ENCODE results near the gene GRIK4. TPM values are rescaled to one million over a fixed set of nuclear protein-coding genes. Genes with fewer than 3 reads are reported as not detected.

The GRIK4 gene
- total RNA-seq, 1 experiment from 2014 or later = not detected

GRCh38 chr11:120778685-120779490 is 267.3 kb downstream of the GRIK4 start:
- no peak overlapping the region for H3K9ac ChIP-seq (ENCODE audit: low read length)
- H3K27me3 ChIP-seq (ENCODE audit: low read length) = peaks cover 45% of the 10 kb centered on the region
- no peaks in the 10 kb centered on the region for H3K9me2 ChIP-seq (replicated peaks; ENCODE audit: low read length)
- H3K36me3 ChIP-seq (ENCODE audit: low read depth, low read length) = no peaks in the 10 kb centered on the region
- no peak overlapping the region for H3K4me2 ChIP-seq (ENCODE audit: low read length)
- no peaks in the 10 kb centered on the region for H3K79me2 ChIP-seq (ENCODE audit: low read length)
- no peak for DNase-seq
- no peaks in the 10 kb centered on the region for H3K9me3 ChIP-seq (ENCODE audit: low read length)
- no TSS peak for BruUV-seq (replicated peaks)
- H3F3A ChIP-seq (ENCODE audit: low read length, unreplicated experiment) = no peaks in the 10 kb centered on the region
- POLR2A ChIA-PET (ENCODE audit: unreplicated experiment) = no interaction called here
- CTCF ChIA-PET = no interaction called here
- ATAC-seq = no peak
- peaks cover 16% of the 10 kb centered on the region for H3K4me1 ChIP-seq (ENCODE audit: insufficient read depth, low read length)
- no peak overlapping the region for H3K27ac ChIP-seq (ENCODE audit: low read length)
- H3K4me3 ChIP-seq (ENCODE audit: low read length) = no peak overlapping the region
- intact Hi-C loops (cut with micrococcal nuclease) = no loop called here
- TF ChIP-seq CTCF (conservative IDR thresholded peaks at IDR 0.05; ENCODE audit: low read depth, low read length) (no peak), EZH2 (IDR thresholded peaks at IDR 0.05; ENCODE audit: low read length, unreplicated experiment) (no peak), EZH2phosphoT487 (IDR thresholded peaks at IDR 0.05; ENCODE audit: borderline replicate concordance, low read length) (no peak)
- H2AFZ ChIP-seq (ENCODE audit: low read length) = no peak overlapping the region
- H4K20me1 ChIP-seq (ENCODE audit: low read length) = no peaks in the 10 kb centered on the region

GRCh38 chr11:120780239-120780638 is 268.7 kb downstream of the GRIK4 start:
- BruUV-seq (replicated peaks) = no TSS peak
- peak; percentile 67 for DNase-seq
- H3K9me3 ChIP-seq (ENCODE audit: low read length) = no peaks in the 10 kb centered on the region
- H3K27ac ChIP-seq (ENCODE audit: low read length) = peak overlapping the region; percentile 40
- H3K27me3 ChIP-seq (ENCODE audit: low read length) = peaks cover 54% of the 10 kb centered on the region
- ATAC-seq = peak; percentile 86
- H3K79me2 ChIP-seq (ENCODE audit: low read length) = no peaks in the 10 kb centered on the region
- H4K20me1 ChIP-seq (ENCODE audit: low read length) = no peaks in the 10 kb centered on the region
- H3F3A ChIP-seq (ENCODE audit: low read length, unreplicated experiment) = no peaks in the 10 kb centered on the region
- intact Hi-C loops (cut with micrococcal nuclease) = no loop called here
- no peak overlapping the region for H2AFZ ChIP-seq (ENCODE audit: low read length)
- no peaks in the 10 kb centered on the region for H3K36me3 ChIP-seq (ENCODE audit: low read depth, low read length)
- ChIA-PET POLR2A (ENCODE audit: unreplicated experiment) (interaction anchor here (0.7 kb wide), 1 partner anchor 36 kb away, joined by 8 read pairs; no protein-coding TSS in a partner anchor), CTCF (no interaction called here)
- H3K4me3 ChIP-seq (ENCODE audit: low read length) = no peak overlapping the region
- TF ChIP-seq EZH2phosphoT487 (IDR thresholded peaks at IDR 0.05; ENCODE audit: borderline replicate concordance, low read length) (no peak), EZH2 (IDR thresholded peaks at IDR 0.05; ENCODE audit: low read length, unreplicated experiment) (no peak), CTCF (conservative IDR thresholded peaks at IDR 0.05; ENCODE audit: low read depth, low read length) (no peak)
- no peak overlapping the region for H3K4me2 ChIP-seq (ENCODE audit: low read length)
- H3K9ac ChIP-seq (ENCODE audit: low read length) = no peak overlapping the region
- no peaks in the 10 kb centered on the region for H3K9me2 ChIP-seq (replicated peaks; ENCODE audit: low read length)
- peaks cover 13% of the 10 kb centered on the region; the same call in 1 of the 2 replicates for H3K4me1 ChIP-seq (ENCODE audit: insufficient read depth, low read length)

GRCh38 chr11:120781486-120782120 is 270.1 kb downstream of the GRIK4 start:
- peaks cover 13% of the 10 kb centered on the region; the same call in 1 of the 2 replicates for H3K4me1 ChIP-seq (ENCODE audit: insufficient read depth, low read length)
- no peak for TF ChIP-seq EZH2phosphoT487 (IDR thresholded peaks at IDR 0.05; ENCODE audit: borderline replicate concordance, low read length)
- TF ChIP-seq EZH2 (IDR thresholded peaks at IDR 0.05; ENCODE audit: low read length, unreplicated experiment) = no peak
- TF ChIP-seq CTCF (conservative IDR thresholded peaks at IDR 0.05; ENCODE audit: low read depth, low read length) = no peak
- peaks cover 55% of the 10 kb centered on the region for H3K27me3 ChIP-seq (ENCODE audit: low read length)

More at GRCh38 chr11:120781486-120782120, 270.1 kb downstream of the GRIK4 start:
- Histone ChIP-seq H3K9ac (ENCODE audit: low read length) (no peak overlapping the region), H3K9me3 (ENCODE audit: low read length) (no peaks in the 10 kb centered on the region), H3K27ac (ENCODE audit: low read length) (no peak overlapping the region), H3F3A (ENCODE audit: low read length, unreplicated experiment) (no peaks in the 10 kb centered on the region), H3K4me3 (ENCODE audit: low read length) (no peak overlapping the region), H3K79me2 (ENCODE audit: low read length) (no peaks in the 10 kb centered on the region), H4K20me1 (ENCODE audit: low read length) (no peaks in the 10 kb centered on the region), H3K36me3 (ENCODE audit: low read depth, low read length) (no peaks in the 10 kb centered on the region), H3K9me2 (replicated peaks; ENCODE audit: low read length) (no peaks in the 10 kb centered on the region), H3K4me2 (ENCODE audit: low read length) (no peak overlapping the region), H2AFZ (ENCODE audit: low read length) (no peak overlapping the region)
- ATAC-seq (no peak), DNase-seq (no peak)
- ChIA-PET POLR2A (ENCODE audit: unreplicated experiment) (no interaction called here), CTCF (no interaction called here)
- no TSS peak for BruUV-seq (replicated peaks)
- intact Hi-C loops (cut with micrococcal nuclease) = no loop called here

All from PC-3 (cell line).